GM18520 (cell line): ENCODE data around the gene CAPN3.

Experiments used
- ATAC-seq: cut with Tn5 transposase; IDR thresholded peaks from one replicate; pipeline ENCODE4 v1.9.1; 2021; ENCODE audit not compliant: unreplicated experiment

CAPN3 gene

GRCh38 chr15:42355291-42355690 is 4.0 kb upstream of the CAPN3 start:
- ATAC-seq, result no peak

GRCh38 chr15:42356851-42357250 is 2.5 kb upstream of the CAPN3 start:
- ATAC-seq, result no peak

- no peak for ATAC-seq
Measured at GRCh38 chr15:42358141-42358540, 1.2 kb upstream of the CAPN3 start.

GRCh38 chr15:42359985-42360384 is 684 bp downstream of the CAPN3 start:
- ATAC-seq, result no peak

GRCh38 chr15:42360535-42361112 is 1.3 kb downstream of the CAPN3 start:
- ATAC-seq, result no peak

GRCh38 chr15:42363487-42363886 is 4.2 kb downstream of the CAPN3 start:
- ATAC-seq, result no peak

GRCh38 chr15:42363942-42364341 is 4.6 kb downstream of the CAPN3 start:
- no peak for ATAC-seq

- ATAC-seq, result no peak
Measured at GRCh38 chr15:42364529-42364928, 5.2 kb downstream of the CAPN3 start.

GRCh38 chr15:42365921-42366550 is 6.7 kb downstream of the CAPN3 start:
- ATAC-seq, result no peak

GRCh38 chr15:42367041-42367440 is 7.7 kb downstream of the CAPN3 start:
- no peak for ATAC-seq

GRCh38 chr15:42368096-42368495 is 8.8 kb downstream of the CAPN3 start:
- ATAC-seq, result no peak

GRCh38 chr15:42371096-42371495 is 11.8 kb downstream of the CAPN3 start:
- no peak for ATAC-seq

GRCh38 chr15:42373274-42373673 is 14.0 kb downstream of the CAPN3 start:
- no peak for ATAC-seq

GRCh38 chr15:42373936-42374335 is 14.6 kb downstream of the CAPN3 start:
- ATAC-seq, result no peak

GRCh38 chr15:42374810-42375209 is 15.5 kb downstream of the CAPN3 start:
- ATAC-seq, result no peak

GRCh38 chr15:42375252-42375651 is 16.0 kb downstream of the CAPN3 start:
- ATAC-seq, result no peak

- ATAC-seq, result no peak
Measured at GRCh38 chr15:42375941-42376340, 16.6 kb downstream of the CAPN3 start.

- no peak for ATAC-seq
Measured at GRCh38 chr15:42378011-42378410, 18.7 kb downstream of the CAPN3 start.

- no peak for ATAC-seq
Measured at GRCh38 chr15:42384597-42384996, 25.3 kb downstream of the CAPN3 start.

- no peak for ATAC-seq
Measured at GRCh38 chr15:42385206-42385979, 26.1 kb downstream of the CAPN3 start.

- ATAC-seq, result no peak
Measured at GRCh38 chr15:42385980-42386700, 26.8 kb downstream of the CAPN3 start.

- no peak for ATAC-seq
Measured at GRCh38 chr15:42387603-42388002, 28.3 kb downstream of the CAPN3 start.
